GM19238 (cell line): ENCODE data around the gene RABEP2.
"Not testable (repeated sequence)": the region's sequence is repeated elsewhere in the genome, so short reads cannot be mapped to it uniquely, and the experiment has no call there.

Source experiments
- DNase-seq: peaks from one replicate; pipeline ENCODE4 v3.0.0; 2011; ENCODE audit warnings: low spot score; ENCODE audit not compliant: insufficient read length

Gene RABEP2

DNA sequence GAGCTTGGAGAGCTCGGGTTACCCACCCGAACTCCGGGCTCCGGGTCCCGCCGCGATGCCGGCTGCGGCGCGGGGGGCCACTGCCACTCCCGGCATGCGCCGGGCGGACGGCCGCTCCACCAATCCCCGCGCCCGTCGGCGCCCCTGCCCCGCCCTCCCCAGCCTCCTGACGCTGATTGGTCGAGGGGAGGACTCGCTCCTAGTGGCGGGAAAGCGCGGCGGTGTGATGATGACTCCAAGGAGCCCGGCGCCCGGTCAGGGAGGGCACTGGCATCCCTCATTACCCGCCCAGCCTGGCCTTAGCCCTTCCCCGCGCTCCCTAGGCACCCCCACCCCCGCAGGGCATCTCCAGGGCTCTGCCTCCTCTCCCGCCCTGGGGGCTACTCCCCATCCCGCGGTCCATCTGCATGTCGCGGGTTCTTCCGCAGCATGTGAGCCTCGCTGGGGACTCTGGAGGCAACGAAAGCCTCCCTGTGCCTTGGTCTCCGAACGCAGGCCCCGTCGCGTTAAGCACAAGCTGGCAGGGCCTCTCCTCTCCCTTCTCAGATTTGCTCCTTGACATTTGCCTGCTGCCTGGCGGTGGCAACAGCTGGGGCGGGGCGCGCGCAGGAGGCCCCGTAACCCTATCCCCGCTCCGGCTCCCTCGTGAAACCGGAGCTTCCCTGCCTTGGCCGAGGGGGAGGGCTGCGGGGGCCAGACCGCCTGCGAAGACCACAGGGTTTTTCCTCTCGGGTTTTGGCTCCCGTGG is 45.0 kb downstream of the RABEP2 start:
- peak; percentile 98 for DNase-seq

- DNase-seq = peak; percentile 37
Measured at GRCh38 chr16:28879261-28879840, 45.7 kb downstream of the RABEP2 start.

- no peak for DNase-seq
Measured at GRCh38 chr16:28878083-28878926, 46.7 kb downstream of the RABEP2 start, which contains the start of gene ATP2A1. Gene ATP2A1 (plus strand): TSS chr16:28878488. CDS start chr16:28878672, 184 bp downstream.

- DNase-seq = no peak
Measured at GRCh38 chr16:28877655-28878000, 47.4 kb downstream of the RABEP2 start.

GRCh38 chr16:28876973-28877654 is 47.9 kb downstream of the RABEP2 start:
- no peak for DNase-seq

- DNase-seq = no peak
Measured at GRCh38 chr16:28876019-28876659, 48.9 kb downstream of the RABEP2 start.

- no peak for DNase-seq
Measured at GRCh38 chr16:28875134-28876018, 49.7 kb downstream of the RABEP2 start.

DNA sequence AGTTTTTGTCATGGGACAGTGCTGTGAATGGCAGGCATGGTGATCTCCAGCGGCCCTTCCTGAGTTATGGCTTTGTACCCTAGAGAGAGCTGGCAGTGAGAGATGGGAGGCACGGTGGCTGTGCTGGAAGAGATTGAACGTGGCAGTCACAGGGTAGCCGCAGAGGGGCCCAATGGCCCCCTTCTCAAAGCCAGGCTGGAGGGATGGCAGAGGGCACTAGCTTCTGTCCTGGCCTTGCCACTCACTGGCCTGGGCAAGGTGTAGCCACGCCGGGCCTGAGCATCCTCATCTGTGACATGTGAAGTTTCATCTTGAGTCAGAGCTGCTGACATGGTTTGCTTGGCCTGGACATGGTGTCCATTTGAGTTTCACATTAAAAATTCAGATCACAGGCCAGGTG is 50.6 kb downstream of the RABEP2 start:
- no peak for DNase-seq

- peak; percentile 63 for DNase-seq
Measured at GRCh38 chr16:28873543-28874201, 51.4 kb downstream of the RABEP2 start.

GRCh38 chr16:28872952-28873351 is 52.1 kb downstream of the RABEP2 start:
- DNase-seq = no peak

DNA sequence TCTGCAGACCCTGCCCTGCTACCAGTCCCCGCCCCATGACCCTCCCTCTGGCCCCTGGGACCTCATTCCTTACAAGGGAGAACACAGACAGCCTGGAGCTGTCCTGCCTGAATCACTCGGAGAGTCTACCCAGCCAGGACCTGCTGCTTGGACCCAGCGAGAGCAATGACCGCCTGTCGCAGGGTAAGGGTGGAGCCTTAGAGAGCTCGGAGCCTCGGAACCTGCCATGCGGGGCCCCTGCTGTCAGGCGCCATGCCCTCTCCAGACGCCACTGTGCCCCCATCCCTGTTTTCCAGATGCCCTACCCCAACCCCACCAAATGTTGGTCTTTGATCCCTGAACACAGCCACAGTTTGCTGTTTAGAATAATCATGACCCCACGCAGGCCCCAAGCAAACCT is 55.8 kb downstream of the RABEP2 start:
- no peak for DNase-seq

- not testable (repeated sequence) for DNase-seq
Measured at GRCh38 chr16:28867646-28868045, 57.4 kb downstream of the RABEP2 start.

- no peak for DNase-seq
Measured at GRCh38 chr16:28867241-28867640, 57.8 kb downstream of the RABEP2 start.

- DNase-seq = no peak
Measured at GRCh38 chr16:28866454-28866804, 58.6 kb downstream of the RABEP2 start.

DNA sequence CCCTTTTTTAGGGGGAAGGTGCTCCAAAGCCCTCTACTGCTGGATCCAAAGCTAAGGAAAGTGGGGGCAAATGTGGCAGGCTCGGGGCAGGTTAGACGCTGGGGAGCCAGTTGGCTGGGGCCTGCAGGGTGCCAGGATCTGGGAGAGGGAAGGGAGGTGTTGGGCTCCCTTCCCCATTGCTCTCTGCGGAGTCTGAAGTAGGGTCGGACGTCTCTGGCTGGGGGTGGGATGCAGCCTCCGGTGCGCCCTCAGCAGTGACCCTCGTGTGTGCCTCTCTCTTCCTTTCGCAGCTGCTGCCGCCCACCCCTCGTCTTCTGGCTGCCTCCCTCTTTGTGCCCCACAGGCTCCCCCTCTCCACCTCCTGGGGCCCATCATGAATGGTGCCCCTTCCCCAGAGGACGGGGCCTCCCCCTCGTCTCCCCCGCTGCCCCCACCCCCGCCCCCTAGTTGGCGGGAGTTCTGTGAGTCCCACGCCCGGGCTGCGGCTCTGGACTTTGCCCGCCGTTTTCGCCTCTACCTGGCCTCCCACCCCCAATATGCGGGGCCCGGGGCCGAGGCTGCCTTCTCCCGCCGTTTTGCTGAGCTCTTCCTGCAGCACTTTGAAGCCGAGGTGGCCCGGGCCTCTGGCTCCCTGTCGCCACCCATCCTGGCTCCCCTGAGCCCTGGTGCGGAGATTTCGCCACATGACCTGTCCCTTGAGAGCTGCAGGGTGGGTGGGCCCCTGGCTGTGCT is 59.1 kb downstream of the RABEP2 start:
- DNase-seq = no peak

- no peak for DNase-seq
Measured at GRCh38 chr16:28865001-28865688, 59.9 kb downstream of the RABEP2 start.

DNA sequence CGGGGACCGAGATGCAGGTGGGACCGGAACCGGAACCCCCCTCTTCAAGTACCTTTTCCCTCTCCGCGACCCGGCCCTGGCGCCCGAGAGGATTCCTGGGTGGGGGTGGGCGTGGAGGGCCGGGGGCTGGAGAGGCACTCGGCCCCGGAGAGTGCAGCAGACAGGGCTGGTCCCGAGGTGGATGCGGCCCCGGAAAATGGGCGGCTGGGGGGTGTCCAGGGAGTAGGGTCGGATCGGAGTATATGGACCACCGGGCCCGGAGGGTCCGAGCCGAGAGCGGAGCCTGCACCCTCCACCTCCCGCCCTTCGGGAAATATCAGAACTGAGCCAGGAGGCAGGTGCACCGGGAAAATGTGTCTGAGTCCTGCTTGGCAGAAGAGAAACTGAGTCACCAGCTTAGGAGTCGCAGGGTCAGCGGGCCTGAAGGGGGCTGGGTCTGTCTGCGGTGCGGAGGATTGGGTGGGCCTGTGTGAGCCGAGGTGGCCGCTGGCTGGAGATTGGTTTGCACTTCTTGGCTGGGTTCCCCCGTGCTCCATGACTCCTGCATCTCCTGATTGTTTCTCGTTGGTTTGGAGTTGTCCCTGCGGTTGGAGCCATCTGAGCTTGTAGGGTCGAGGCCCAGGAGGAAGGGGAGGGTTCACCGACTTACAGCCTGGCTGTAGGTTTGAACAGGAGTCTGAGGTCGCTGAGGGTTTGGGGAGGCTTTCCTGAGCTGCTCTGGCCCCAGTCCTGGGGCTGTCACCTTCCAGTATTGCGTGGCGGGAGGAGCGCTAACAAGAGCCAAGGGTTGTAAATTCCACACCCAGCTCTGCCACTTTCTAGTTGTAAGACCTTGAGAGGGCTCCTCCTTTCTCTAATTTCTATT is 60.9 kb downstream of the RABEP2 start:
- no peak for DNase-seq
